Immature natural killer cell (primary cell): Measurements from ENCODE around the gene SUCLA2. TPM values are rescaled to one million over a fixed set of nuclear protein-coding genes. Genes with fewer than 3 reads are reported as not detected.

ENCODE experiments used
- DNase-seq, 3 donors: peaks; one replicate each; pipeline ENCODE4 v3.0.0; 2022; ENCODE audit warnings: mixed read lengths in 1 of 3
- H3K27ac Mint-ChIP-seq, 6 donors: one replicate each; pipeline ENCODE4 v1.8.0; 2020; ENCODE audit warnings: mixed read lengths in 6 of 6, mild to moderate bottlenecking in 5 of 6, inconsistent platforms in 4 of 6, moderate library complexity in 3 of 6
- H3K27me3 Mint-ChIP-seq, 3 donors: one replicate each; pipeline ENCODE4 v1.8.0; 2020 to 2021; ENCODE audit warnings: low read depth in 3 of 3, mild to moderate bottlenecking in 3 of 3, mixed read lengths in 3 of 3, moderate library complexity in 3 of 3, inconsistent platforms in 1 of 3
- H3K36me3 Mint-ChIP-seq, 3 donors: one replicate each; pipeline ENCODE4 v1.8.0; 2020; ENCODE audit warnings: mixed read lengths in 3 of 3, inconsistent platforms in 2 of 3, mild to moderate bottlenecking in 2 of 3
- H3K4me1 Mint-ChIP-seq, 2 donors: one replicate each; pipeline ENCODE4 v1.8.0; 2020; ENCODE audit warnings: inconsistent platforms in 2 of 2, mild to moderate bottlenecking in 2 of 2, mixed read lengths in 2 of 2, moderate library complexity in 1 of 2
- H3K4me3 Mint-ChIP-seq, 5 donors: one replicate each; pipeline ENCODE4 v1.8.0; 2020; ENCODE audit warnings: mild to moderate bottlenecking in 5 of 5, mixed read lengths in 5 of 5, inconsistent platforms in 3 of 5, moderate library complexity in 3 of 5
- H3K9me3 Mint-ChIP-seq, 6 donors: one replicate each; pipeline ENCODE4 v1.8.0; 2020; ENCODE audit warnings: mild to moderate bottlenecking in 6 of 6, mixed read lengths in 6 of 6, inconsistent platforms in 4 of 6, moderate library complexity in 3 of 6
- polyA plus RNA-seq, 3 donors: library from polyadenylated mRNA; unstranded; fragments of 300-500 nt; fragmentation: Illumina TruSeq; gene quantifications; one replicate each; pipeline ENCODE4 v1.2.3, GENCODE V29; 2021

Gene SUCLA2
- polyA plus RNA-seq, 3 donors from 2014 or later: 22.1 to 35.9 (median 22.7) TPM

GRCh38 chr13:47908197-47908902 is 92.7 kb downstream of the SUCLA2 start:
- H3K27ac Mint-ChIP-seq: no peak overlapping the region
- H3K27me3 Mint-ChIP-seq: peaks cover 0 to 4% (median 1%) of the 10 kb centered on the region in 3 donors
- DNase-seq: no peak
- H3K4me3 Mint-ChIP-seq: no peak overlapping the region
- peaks cover 0 to 6% (median under 1%) of the 10 kb centered on the region in 6 donors for H3K9me3 Mint-ChIP-seq
- H3K36me3 Mint-ChIP-seq: peaks cover 15 to 28% (median 22%) of the 10 kb centered on the region in 3 donors
- H3K4me1 Mint-ChIP-seq: no peaks in the 10 kb centered on the region

DNA sequence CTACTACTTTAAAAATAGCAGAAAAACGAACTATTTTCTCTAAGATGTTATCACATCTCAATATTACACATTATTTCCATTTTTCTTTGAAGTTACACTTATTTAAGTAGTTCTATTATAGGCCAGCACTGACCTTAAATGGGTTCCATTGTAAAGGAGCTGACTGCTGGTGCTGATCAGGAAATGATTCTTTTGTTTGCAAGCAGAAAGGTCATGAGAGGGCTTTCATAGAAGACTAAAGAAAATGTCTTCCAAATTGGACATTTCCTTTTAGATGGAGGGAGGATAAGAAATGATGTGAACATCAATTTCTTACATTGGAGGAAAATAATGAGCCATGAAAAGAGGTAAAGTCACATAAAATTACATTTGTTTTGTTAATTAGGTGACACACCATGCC is 96.2 kb downstream of the SUCLA2 start:
- peaks cover 0 to 1% (median 1%) of the 10 kb centered on the region in 3 donors for H3K27me3 Mint-ChIP-seq
- H3K36me3 Mint-ChIP-seq: peaks cover 18 to 21% (median 20%) of the 10 kb centered on the region in 3 donors
- no peak overlapping the region for H3K4me3 Mint-ChIP-seq
- H3K9me3 Mint-ChIP-seq: peaks cover 0 to 3% (median 0%) of the 10 kb centered on the region in 6 donors
- no peak for DNase-seq
- no peaks in the 10 kb centered on the region for H3K4me1 Mint-ChIP-seq
- H3K27ac Mint-ChIP-seq: no peak overlapping the region

DNA sequence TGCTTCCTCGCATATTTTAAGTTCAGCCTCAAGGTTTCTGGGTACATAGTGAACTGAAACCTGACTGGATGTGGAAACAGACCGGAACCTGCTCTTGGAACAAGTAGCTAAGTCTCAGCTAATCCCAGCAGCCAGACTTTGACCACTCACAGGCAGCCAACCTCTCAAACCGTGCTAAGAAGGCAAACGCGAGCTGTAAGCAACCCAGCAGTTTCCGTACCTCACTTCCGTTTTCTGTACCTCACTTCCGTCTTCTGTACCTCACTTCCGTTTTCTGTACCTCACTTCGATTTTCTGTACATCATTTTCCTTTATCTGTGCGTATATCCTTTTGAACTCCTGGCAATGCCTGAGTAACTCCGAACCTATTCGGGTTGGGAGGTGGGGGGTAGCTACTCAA is 96.8 kb downstream of the SUCLA2 start:
- peaks cover 0 to 3% (median 0%) of the 10 kb centered on the region in 6 donors for H3K9me3 Mint-ChIP-seq
- DNase-seq: no peak
- peaks cover 19 to 23% (median 21%) of the 10 kb centered on the region in 3 donors for H3K36me3 Mint-ChIP-seq
- H3K27me3 Mint-ChIP-seq: peaks cover 0 to 1% (median 1%) of the 10 kb centered on the region in 3 donors
- peak overlapping the region in 2 of 6 donors; percentile 9 to 24 for H3K27ac Mint-ChIP-seq
- peak overlapping the region in 2 of 5 donors; percentile 14 to 19 for H3K4me3 Mint-ChIP-seq
- H3K4me1 Mint-ChIP-seq: no peaks in the 10 kb centered on the region

DNA sequence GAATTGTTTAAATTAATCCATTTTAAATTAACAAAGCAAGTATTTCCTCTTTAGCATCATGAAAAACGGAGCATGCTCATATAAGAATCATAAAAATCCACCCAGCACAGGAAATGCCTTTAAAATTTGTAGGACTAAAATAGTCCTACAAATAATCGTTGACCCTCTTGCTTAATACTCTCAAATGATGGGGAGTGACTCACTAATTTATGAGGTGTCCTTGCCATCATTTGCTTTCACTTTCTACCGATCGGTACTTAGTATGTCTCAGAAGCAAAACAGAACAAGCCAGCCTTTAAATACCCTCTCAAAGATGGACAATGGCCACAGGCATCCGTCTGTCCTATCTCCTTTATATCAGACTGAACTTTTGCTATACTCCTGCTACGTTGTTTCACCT is 97.2 kb downstream of the SUCLA2 start:
- Mint-ChIP-seq H3K9me3 (peaks cover 0 to 3% (median 0%) of the 10 kb centered on the region in 6 donors), H3K4me3 (peak overlapping the region in 4 of 5 donors; percentile 8 to 19 (median 12)), H3K27ac (peak overlapping the region in 1 of 6 donors; percentile 9), H3K36me3 (peaks cover 21 to 27% (median 23%) of the 10 kb centered on the region in 3 donors), H3K4me1 (no peaks in the 10 kb centered on the region), H3K27me3 (peaks cover 0 to 1% (median 0%) of the 10 kb centered on the region in 3 donors)
- no peak for DNase-seq

- no peak overlapping the region for H3K27ac Mint-ChIP-seq
- no peak overlapping the region for H3K4me3 Mint-ChIP-seq
- peaks cover 0 to 3% (median 0%) of the 10 kb centered on the region in 6 donors for H3K9me3 Mint-ChIP-seq
- peaks cover 20 to 32% (median 27%) of the 10 kb centered on the region in 3 donors for H3K36me3 Mint-ChIP-seq
- H3K4me1 Mint-ChIP-seq: no peaks in the 10 kb centered on the region
- no peak for DNase-seq
- H3K27me3 Mint-ChIP-seq: peaks cover 0 to 2% (median 1%) of the 10 kb centered on the region in 3 donors
Observed at GRCh38 chr13:47901441-47901840, 99.6 kb downstream of the SUCLA2 start.

DNA sequence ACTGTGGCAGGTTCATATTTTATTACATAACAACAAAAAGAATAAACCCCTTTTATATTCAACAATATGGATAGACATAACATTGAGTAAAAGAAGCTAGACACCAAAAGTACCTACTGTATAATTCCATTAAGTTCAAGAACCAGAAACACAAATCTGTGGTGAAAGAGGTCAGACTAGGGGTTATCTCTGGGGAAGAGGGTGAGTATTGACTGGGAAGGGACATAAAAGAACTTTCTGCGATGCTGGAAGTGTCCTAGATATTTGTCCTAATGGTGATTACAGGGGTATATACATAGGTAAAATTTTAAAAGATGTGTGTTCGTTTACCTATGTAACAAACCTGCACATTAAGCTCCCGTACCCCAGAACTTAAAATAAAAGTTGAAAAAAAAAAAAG is 103.0 kb downstream of the SUCLA2 start:
- H3K4me3 Mint-ChIP-seq: no peak overlapping the region
- H3K36me3 Mint-ChIP-seq: peaks cover 8 to 22% (median 10%) of the 10 kb centered on the region in 3 donors
- no peak overlapping the region for H3K27ac Mint-ChIP-seq
- peaks cover 0 to 2% (median 1%) of the 10 kb centered on the region in 3 donors for H3K27me3 Mint-ChIP-seq
- no peaks in the 10 kb centered on the region for H3K9me3 Mint-ChIP-seq
- no peaks in the 10 kb centered on the region for H3K4me1 Mint-ChIP-seq
- DNase-seq: no peak

DNA sequence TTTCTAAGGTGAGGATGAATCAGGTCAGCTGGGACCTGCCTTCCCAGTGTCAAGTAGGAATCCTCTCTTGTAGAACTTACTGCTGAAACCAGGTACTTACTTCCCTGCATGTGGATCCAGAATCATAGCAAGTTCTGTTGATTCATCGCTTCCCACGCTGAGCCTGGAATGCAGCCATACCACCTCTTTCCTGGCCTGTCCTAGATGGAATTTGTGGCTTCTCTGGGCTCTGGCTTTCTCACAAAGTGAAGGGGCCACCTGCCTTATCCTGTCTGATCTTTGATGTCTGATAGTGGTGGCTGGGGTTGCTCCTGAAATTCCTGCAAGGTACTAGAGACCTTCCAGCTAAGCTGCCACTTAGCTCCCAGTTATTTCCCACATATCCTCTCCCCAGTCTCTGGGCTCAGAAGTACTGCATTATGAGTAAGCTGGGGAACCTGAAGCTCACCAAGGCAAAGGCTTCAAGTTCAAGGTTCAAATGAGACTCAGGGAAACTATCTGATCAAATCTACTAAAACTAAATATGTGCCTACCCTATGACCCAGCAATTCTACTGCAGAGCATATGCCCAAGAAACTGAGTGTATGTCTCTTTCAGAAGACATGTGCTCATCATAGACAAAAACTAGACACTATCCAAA is 103.5 kb downstream of the SUCLA2 start:
- H3K9me3 Mint-ChIP-seq: no peaks in the 10 kb centered on the region
- no peak overlapping the region for H3K27ac Mint-ChIP-seq
- H3K4me3 Mint-ChIP-seq: no peak overlapping the region
- H3K27me3 Mint-ChIP-seq: peaks cover 0 to 2% (median 1%) of the 10 kb centered on the region in 3 donors
- peaks cover 8 to 22% (median 10%) of the 10 kb centered on the region in 3 donors for H3K36me3 Mint-ChIP-seq
- DNase-seq: no peak
- no peaks in the 10 kb centered on the region for H3K4me1 Mint-ChIP-seq

GRCh38 chr13:47896546-47896945 is 104.5 kb downstream of the SUCLA2 start:
- no peak for DNase-seq
- Mint-ChIP-seq H3K4me3 (no peak overlapping the region), H3K27ac (no peak overlapping the region), H3K27me3 (peaks cover 0 to 2% (median 1%) of the 10 kb centered on the region in 3 donors), H3K36me3 (peaks cover 8 to 19% (median 10%) of the 10 kb centered on the region in 3 donors), H3K9me3 (no peaks in the 10 kb centered on the region), H3K4me1 (no peaks in the 10 kb centered on the region)

- peaks cover 8 to 19% (median 10%) of the 10 kb centered on the region in 3 donors for H3K36me3 Mint-ChIP-seq
- H3K4me1 Mint-ChIP-seq: no peaks in the 10 kb centered on the region
- no peak for DNase-seq
- H3K27ac Mint-ChIP-seq: no peak overlapping the region
- H3K27me3 Mint-ChIP-seq: peaks cover 0 to 2% (median 0%) of the 10 kb centered on the region in 3 donors
- H3K4me3 Mint-ChIP-seq: no peak overlapping the region
- H3K9me3 Mint-ChIP-seq: no peaks in the 10 kb centered on the region
Observed at GRCh38 chr13:47896111-47896510, 105.0 kb downstream of the SUCLA2 start.

- no peak for DNase-seq
- H3K9me3 Mint-ChIP-seq: no peaks in the 10 kb centered on the region
- peaks cover 3 to 4% (median 4%) of the 10 kb centered on the region in 3 donors for H3K36me3 Mint-ChIP-seq
- H3K27ac Mint-ChIP-seq: no peak overlapping the region
- peaks cover 0 to 2% (median 0%) of the 10 kb centered on the region in 3 donors for H3K27me3 Mint-ChIP-seq
- no peaks in the 10 kb centered on the region for H3K4me1 Mint-ChIP-seq
- H3K4me3 Mint-ChIP-seq: no peak overlapping the region
Observed at GRCh38 chr13:47893527-47893926, 107.5 kb downstream of the SUCLA2 start.

Other genes starting within 250 kb of the SUCLA2 start
- 10 to 100 TPM in 2 of 3 donors, 1 to 10 TPM in 1; 8.2 to 12.3 (median 10.4) TPM for gene NUDT15, start 36.5 kb upstream of the SUCLA2 start, polyA plus RNA-seq
- 100 to 1,000 TPM in 1 of 3 donors, 10 to 100 TPM in 2; 78.8 to 120 (median 82.8) TPM for gene MED4, start 93.8 kb upstream of the SUCLA2 start, polyA plus RNA-seq
- 1,000 to 10,000 TPM in 1 of 3 donors, 100 to 1,000 TPM in 2; 850 to 1,055 (median 878) TPM for gene ITM2B, start 231.9 kb upstream of the SUCLA2 start, polyA plus RNA-seq